T-cell (primary cell): ENCODE data around the gene LIPN. TPM values are rescaled to one million over a fixed set of nuclear protein-coding genes. Genes with fewer than 3 reads are reported as not detected.

Experiments
- ATAC-seq, 4 experiments: fragments of 200-7000 bp in 3 of 4; fragments of 150-1000 bp in 1 of 4; cut with Tn5 transposase; replicated peaks in 1 of 4; 1 replicate in 3 of 4; 2 replicates in 1 of 4; pipeline ENCODE4 v1.10.0; 2021; ENCODE audit warnings: moderate library complexity in 3 of 4, mild to moderate bottlenecking in 2 of 4, moderate number of reproducible peaks in 1 of 4
- CTCF ChIA-PET, 2 donors: fragments of 300-600 bp; sonication (Branson Sonifier 250); formaldehyde crosslinking; loops; one replicate each; lab custom pipeline; 2022; ENCODE audit warnings: antibody characterized with exemption in 2 of 2; lab: Charles Lee
- POLR2A ChIA-PET, 2 donors: fragments of 300-600 bp; sonication (Branson Sonifier 250); formaldehyde crosslinking; loops; one replicate each; lab custom pipeline; 2022; ENCODE audit warnings: antibody characterized with exemption in 2 of 2; lab: Charles Lee
- DNase-seq, 35 experiments: peaks; one replicate each; pipeline versions ENCODE4 v3.0.0 to v3.0.0-alpha.2; 2013 to 2023
- H3K27ac ChIP-seq: one replicate; pipeline ENCODE4 v1.5.1; 2013; ENCODE audit warnings: low read length
- H3K27me3 ChIP-seq, 2 experiments: replicated peaks in 1 of 2; 1 replicate in 1 of 2; 2 replicates in 1 of 2; pipeline versions ENCODE4 v1.6.1 to v1.7.0; 2013; ENCODE audit warnings: low read length in 1 of 2, mixed read lengths in 1 of 2; ENCODE audit not compliant: control insufficient read depth in 2 of 2, insufficient read depth in 2 of 2; ENCODE audit errors: extremely low read depth in 1 of 2
- H3K36me3 ChIP-seq, 2 donors: 1 replicate in 1 of 2; 2 replicates in 1 of 2; pipeline versions ENCODE4 v1.6.1 to v1.7.0; 2013; ENCODE audit warnings: low read length in 1 of 2; ENCODE audit not compliant: control insufficient read depth in 2 of 2, insufficient read depth in 1 of 2; ENCODE audit errors: extremely low read depth in 1 of 2
- H3K4me1 ChIP-seq, 2 experiments: 1 replicate in 1 of 2; 2 replicates in 1 of 2; pipeline versions ENCODE4 v1.6.1 to v1.7.0; 2013; ENCODE audit warnings: low read length in 2 of 2, mixed read lengths in 1 of 2; ENCODE audit not compliant: insufficient read depth in 2 of 2, control insufficient read depth in 1 of 2; ENCODE audit errors: extremely low read depth in 1 of 2
- H3K4me3 ChIP-seq, 2 donors: 1 replicate in 1 of 2; 2 replicates in 1 of 2; pipeline versions ENCODE4 v1.5.1 to v1.7.0; 2013; ENCODE audit warnings: mild to moderate bottlenecking in 2 of 2, low read length in 1 of 2, moderate library complexity in 1 of 2; ENCODE audit not compliant: control insufficient read depth in 1 of 2; ENCODE audit errors: extremely low read depth in 1 of 2
- H3K9me3 ChIP-seq: 2 replicates; pipeline ENCODE4 v1.7.0; 2013
- H3K27ac Mint-ChIP-seq, 2 donors: one replicate each; pipeline ENCODE4 v1.8.0; 2020 to 2021; ENCODE audit warnings: mild to moderate bottlenecking in 2 of 2, mixed read lengths in 2 of 2
- H3K27me3 Mint-ChIP-seq, 2 donors: one replicate each; pipeline ENCODE4 v1.8.0; 2021 to 2022; ENCODE audit warnings: mixed read lengths in 2 of 2
- H3K36me3 Mint-ChIP-seq: one replicate; pipeline ENCODE4 v1.8.0; 2021; ENCODE audit warnings: mixed read lengths
- H3K4me1 Mint-ChIP-seq, 3 donors: one replicate each; pipeline ENCODE4 v1.8.0; 2020 to 2022; ENCODE audit warnings: mixed read lengths in 3 of 3, mild to moderate bottlenecking in 1 of 3
- H3K4me3 Mint-ChIP-seq, 3 donors: one replicate each; pipeline ENCODE4 v1.8.0; 2020 to 2022; ENCODE audit warnings: mild to moderate bottlenecking in 3 of 3, mixed read lengths in 3 of 3, moderate library complexity in 3 of 3
- H3K9me3 Mint-ChIP-seq, 3 donors: one replicate each; pipeline ENCODE4 v1.8.0; 2020 to 2022; ENCODE audit warnings: mixed read lengths in 3 of 3
- WGBS: methylation state at CpG from one replicate; pipeline ENCODE4 v1.1.5; 2013; ENCODE audit warnings: missing lambda C conversion rate; ENCODE audit not compliant: insufficient coverage; 5-methylcytosine and 5-hydroxymethylcytosine counted together
- total RNA-seq, 35 experiments: library from RNA in 6 of 35; stranded (reverse) in 6 of 35; fragments of 120-200 nt in 1 of 35; gene quantifications; one replicate each; pipeline versions ENCODE4 v1.2.1 to v1.2.4 and lab custom pipeline; 2013 to 2026

The LIPN gene
- total RNA-seq, 5 donors from 2014 or later (not counting 1 experiment from before 2014, with no cell fraction given) = not detected

GRCh38 chr10:88800152-88801125, 40.6 kb downstream of the LIPN start:
- Mint-ChIP-seq H3K27me3 (no peaks in the 10 kb centered on the region), H3K4me1 (no peaks in the 10 kb centered on the region), H3K9me3 (no peaks in the 10 kb centered on the region), H3K27ac (no peak overlapping the region), H3K36me3 (no peaks in the 10 kb centered on the region), H3K4me3 (no peak overlapping the region)
- Histone ChIP-seq H3K4me3 (no peak overlapping the region), H3K9me3 (no peaks in the 10 kb centered on the region), H3K36me3 (no peaks in the 10 kb centered on the region), H3K27me3 (no peaks in the 10 kb centered on the region), H3K4me1 (no peaks in the 10 kb centered on the region), H3K27ac (no peak overlapping the region)
- ATAC-seq (no peak), DNase-seq (no peak)
- ChIA-PET POLR2A (no interaction called here), CTCF (no interaction called here)
- WGBS = no CpG with 5 or more reads among the region's 2 CpGs

GRCh38 chr10:88802523-88803285, 42.9 kb downstream of the LIPN start, which contains the start of gene LIPM:
Gene LIPM, plus strand, starts transcription at chr10:88802730. Its CDS starts 167 bp downstream, at chr10:88802897.
- H3K36me3 ChIP-seq = no peaks in the 10 kb centered on the region
- ATAC-seq (no peak), DNase-seq (no peak)
- POLR2A ChIA-PET = interaction anchor here (0.5 to 0.6 kb wide), 2 partner anchors 76 to 316 kb away, joined by 4 read pairs; no protein-coding TSS in a partner anchor
- H3K27ac Mint-ChIP-seq = no peak within 1 kb of the TSS
- no peaks in the 10 kb centered on the region for H3K4me1 ChIP-seq
- 100% methylated on average over 1 of the region's 2 CpGs for WGBS
- H3K9me3 ChIP-seq = no peaks in the 10 kb centered on the region
- H3K9me3 Mint-ChIP-seq = no peaks in the 10 kb centered on the region
- no peaks in the 10 kb centered on the region for H3K4me1 Mint-ChIP-seq
- H3K27me3 Mint-ChIP-seq = no peaks in the 10 kb centered on the region
- no peak within 1 kb of the TSS for H3K27ac ChIP-seq
- H3K4me3 ChIP-seq = no peak within 1 kb of the TSS
- H3K4me3 Mint-ChIP-seq = no peak within 1 kb of the TSS
- H3K36me3 Mint-ChIP-seq = no peaks in the 10 kb centered on the region
- H3K27me3 ChIP-seq = no peaks in the 10 kb centered on the region
- CTCF ChIA-PET = no interaction called here

GRCh38 chr10:88803641-88804040, 43.8 kb downstream of the LIPN start:
- no CpG with 5 or more reads among the region's 2 CpGs for WGBS
- H3K27ac Mint-ChIP-seq = no peak overlapping the region
- no peaks in the 10 kb centered on the region for H3K4me1 ChIP-seq
- POLR2A ChIA-PET = interaction anchor here in 1 of 2 donors (0.7 kb wide), 1 partner anchor 89 kb away, joined by 3 read pairs; no protein-coding TSS in a partner anchor
- no peak overlapping the region for H3K27ac ChIP-seq
- H3K9me3 ChIP-seq = no peaks in the 10 kb centered on the region
- DNase-seq (no peak), ATAC-seq (no peak)
- CTCF ChIA-PET = interaction anchor here in 1 of 2 donors (0.6 kb wide), 1 partner anchor 70 kb away, joined by 4 read pairs; no protein-coding TSS in a partner anchor
- H3K4me3 Mint-ChIP-seq = no peak overlapping the region
- no peaks in the 10 kb centered on the region for H3K4me1 Mint-ChIP-seq
- H3K27me3 ChIP-seq = no peaks in the 10 kb centered on the region
- no peak overlapping the region for H3K4me3 ChIP-seq
- no peaks in the 10 kb centered on the region for H3K27me3 Mint-ChIP-seq
- H3K9me3 Mint-ChIP-seq = no peaks in the 10 kb centered on the region
- no peaks in the 10 kb centered on the region for H3K36me3 Mint-ChIP-seq
- H3K36me3 ChIP-seq = no peaks in the 10 kb centered on the region

- H3K27me3 ChIP-seq = no peaks in the 10 kb centered on the region
- POLR2A ChIA-PET = interaction anchor here in 1 of 2 donors (0.7 kb wide), 1 partner anchor 88 kb away, joined by 3 read pairs; no protein-coding TSS in a partner anchor
- no peak overlapping the region for H3K27ac Mint-ChIP-seq
Observed at GRCh38 chr10:88804083-88804812, 44.4 kb downstream of the LIPN start.

GRCh38 chr10:88805361-88805760, 45.5 kb downstream of the LIPN start:
- CTCF ChIA-PET = interaction anchor here in 1 of 2 donors (0.6 to 1.3 kb wide), 2 partner anchors 53 to 240 kb away, joined by 3 read pairs; no protein-coding TSS in a partner anchor
- no CpG with 5 or more reads among the region's 2 CpGs for WGBS
- no peak overlapping the region for H3K27ac Mint-ChIP-seq
- Histone ChIP-seq H3K27me3 (no peaks in the 10 kb centered on the region), H3K4me3 (no peak overlapping the region), H3K36me3 (no peaks in the 10 kb centered on the region), H3K4me1 (peaks cover 0 to 3% of the 10 kb centered on the region in 2 experiments), H3K9me3 (no peaks in the 10 kb centered on the region), H3K27ac (no peak overlapping the region)
- POLR2A ChIA-PET = interaction anchor here in 1 of 2 donors (0.6 kb wide), 1 partner anchor 67 kb away, joined by 3 read pairs; no protein-coding TSS in a partner anchor
- H3K9me3 Mint-ChIP-seq = no peaks in the 10 kb centered on the region
- H3K27me3 Mint-ChIP-seq = no peaks in the 10 kb centered on the region
- no peak for ATAC-seq
- DNase-seq = no peak
- peaks cover 5 to 7% (median 7%) of the 10 kb centered on the region in 3 donors for H3K4me1 Mint-ChIP-seq
- no peak overlapping the region for H3K4me3 Mint-ChIP-seq
- no peaks in the 10 kb centered on the region for H3K36me3 Mint-ChIP-seq

More at GRCh38 chr10:88804083-88804812, 44.4 kb downstream of the LIPN start:
- Histone ChIP-seq H3K36me3 (no peaks in the 10 kb centered on the region), H3K9me3 (no peaks in the 10 kb centered on the region), H3K4me1 (no peaks in the 10 kb centered on the region), H3K4me3 (no peak overlapping the region), H3K27ac (no peak overlapping the region)
- Mint-ChIP-seq H3K4me1 (no peaks in the 10 kb centered on the region), H3K27me3 (no peaks in the 10 kb centered on the region), H3K4me3 (no peak overlapping the region), H3K9me3 (no peaks in the 10 kb centered on the region), H3K36me3 (no peaks in the 10 kb centered on the region)
- DNase-seq = no peak
- WGBS = 92% methylated on average over 2 of the region's 6 CpGs
- no peak for ATAC-seq
- CTCF ChIA-PET = interaction anchor here in 1 of 2 donors (0.6 to 1.3 kb wide), 2 partner anchors 69 to 239 kb away, joined by 3 to 4 read pairs; no protein-coding TSS in a partner anchor
